Prostate gland (tissue), 2 donors: ENCODE measurements around the gene GGTLC2.

ENCODE experiments used
- CTCF ChIP-seq, 4 experiments: fragments of 200-600 bp in 2 of 4; fragments of 450-650 bp in 2 of 4; sonication (generic) in 2 of 4; IDR thresholded peaks; 1 replicate in 3 of 4; 2 replicates in 1 of 4; pipeline ENCODE4 v1.5.1; 2016 to 2019; ENCODE audit warnings: antibody characterized with exemption in 4 of 4, mild to moderate bottlenecking in 2 of 4, moderate library complexity in 2 of 4
- POLR2A ChIP-seq: fragments of 450-650 bp; IDR thresholded peaks from one replicate; pipeline ENCODE4 v1.6.1; 2016; ENCODE audit warnings: antibody characterized with exemption, mild to moderate bottlenecking

- TF ChIP-seq POLR2A: no peak
- TF ChIP-seq CTCF (IDR thresholded peaks at IDR 0.05): no peak
Measured at GRCh38 chr22:22674467-22674866, 30.1 kb downstream of the GGTLC2 start.
